H1 (cell line): Measurements from ENCODE around the gene C19orf53. TPM values are rescaled to one million over a fixed set of nuclear protein-coding genes. Genes with fewer than 3 reads are reported as not detected.

Source experiments
- CHD1 ChIP-seq: IDR thresholded peaks from 2 replicates; pipeline ENCODE4 v1.6.1; 2012; ENCODE audit warnings: low read depth, low read length, improper control_type of control experiment
- CREB1 ChIP-seq: IDR thresholded peaks from 2 replicates; pipeline ENCODE4 v1.6.1; 2012; ENCODE audit warnings: inconsistent platforms
- FOSL1 ChIP-seq: IDR thresholded peaks from 2 replicates; pipeline ENCODE4 v1.6.1; 2011; ENCODE audit warnings: mild to moderate bottlenecking, low read depth, low read length, moderate library complexity; ENCODE audit not compliant: insufficient read depth
- MAX ChIP-seq: IDR thresholded peaks from 2 replicates; pipeline ENCODE4 v1.6.1; 2012; ENCODE audit warnings: inconsistent platforms
- POLR2AphosphoS5 ChIP-seq: IDR thresholded peaks from 2 replicates; pipeline ENCODE4 v1.6.1; 2011; ENCODE audit warnings: low read depth, low read length
- POU5F1 ChIP-seq: IDR thresholded peaks from 2 replicates; pipeline ENCODE4 v1.6.1; 2011; ENCODE audit warnings: low read depth, mild to moderate bottlenecking, low read length, moderate library complexity
- YY1 ChIP-seq: IDR thresholded peaks from 2 replicates; pipeline ENCODE4 v1.6.1; 2011; ENCODE audit warnings: low read depth, mild to moderate bottlenecking, low read length
- polyA plus RNA-seq, 7 experiments: library from polyadenylated mRNA; depleted of rRNA in 3 of 7; stranded (reverse) in 5 of 7; unstranded in 2 of 7; fragments of >200 nt in 5 of 7; fragments of 200-250 nt in 2 of 7; gene quantifications; 1 replicate in 5 of 7; 2 replicates in 1 of 7; 4 replicates in 1 of 7; pipeline versions ENCODE4 v1.2.1 to v1.2.3, GENCODE V29; 2011 to 2013; ENCODE audit warnings: missing spikeins in 2 of 7, mixed read lengths in 2 of 7
- total RNA-seq: library from RNA; stranded (reverse); fragmentation: NEBNext Ultra II Directional; extraction: Animal tissue kit (Norgen Biotek cat#: 25700); gene quantifications from 2 replicates; pipeline ENCODE4 v1.2.1, GENCODE V29; 2021

The C19orf53 gene
- total and polyA plus RNA-seq, 2 of the 8 experiments (the other 6 are each of a cell fraction or from before 2014, with no cell fraction given) = 104 to 169 TPM

- TF ChIP-seq POU5F1 (no peak), YY1 (no peak), POLR2AphosphoS5 (no peak), FOSL1 (no peak), CREB1 (no peak), CHD1 (no peak), MAX (no peak)
Observed at GRCh38 chr19:13766095-13766481, 8.2 kb upstream of the C19orf53 start (continued).
